ENCODE measurements around the gene TIE1. TPM values are rescaled to one million over a fixed set of nuclear protein-coding genes. Genes with fewer than 3 reads are reported as not detected.

The TIE1 gene
- total RNA-seq, 2 donors from 2014 or later: 23.6 to 51.7 TPM

GRCh38 chr1:43312663-43313515 is 12.1 kb downstream of the TIE1 start:
- Histone ChIP-seq H3K27ac (no peak overlapping the region), H3K4me3 (no peak overlapping the region), H3K36me3 (no peaks in the 10 kb centered on the region), H3K27me3 (no peaks in the 10 kb centered on the region), H3K9me3 (no peaks in the 10 kb centered on the region), H3K4me1 (no peaks in the 10 kb centered on the region)
- no peak for TF ChIP-seq CTCF (IDR thresholded peaks at IDR 0.05)
- no peak for DNase-seq (ENCODE audit: low spot score)

- no peak for TF ChIP-seq CTCF (IDR thresholded peaks at IDR 0.05)
- Histone ChIP-seq H3K36me3 (no peaks in the 10 kb centered on the region), H3K9me3 (no peaks in the 10 kb centered on the region), H3K4me1 (no peaks in the 10 kb centered on the region), H3K27ac (no peak overlapping the region), H3K4me3 (no peak overlapping the region), H3K27me3 (no peaks in the 10 kb centered on the region)
- DNase-seq (ENCODE audit: low spot score): no peak
Observed at GRCh38 chr1:43313771-43314170, 13.0 kb downstream of the TIE1 start.

GRCh38 chr1:43314233-43314632 is 13.5 kb downstream of the TIE1 start:
- Histone ChIP-seq H3K36me3 (no peaks in the 10 kb centered on the region), H3K4me3 (no peak overlapping the region), H3K27ac (no peak overlapping the region), H3K4me1 (no peaks in the 10 kb centered on the region), H3K9me3 (no peaks in the 10 kb centered on the region), H3K27me3 (no peaks in the 10 kb centered on the region)
- no peak for DNase-seq (ENCODE audit: low spot score)
- TF ChIP-seq CTCF (IDR thresholded peaks at IDR 0.05): no peak

GRCh38 chr1:43315481-43315880 is 14.7 kb downstream of the TIE1 start:
- Histone ChIP-seq H3K36me3 (no peaks in the 10 kb centered on the region), H3K4me1 (no peaks in the 10 kb centered on the region), H3K27me3 (no peaks in the 10 kb centered on the region), H3K4me3 (no peak overlapping the region), H3K27ac (no peak overlapping the region), H3K9me3 (no peaks in the 10 kb centered on the region)
- DNase-seq (ENCODE audit: low spot score): no peak
- TF ChIP-seq CTCF (IDR thresholded peaks at IDR 0.05): no peak

- no peak for TF ChIP-seq CTCF (IDR thresholded peaks at IDR 0.05)
- Histone ChIP-seq H3K4me1 (no peaks in the 10 kb centered on the region), H3K9me3 (no peaks in the 10 kb centered on the region), H3K36me3 (no peaks in the 10 kb centered on the region), H3K4me3 (no peak overlapping the region), H3K27ac (no peak overlapping the region), H3K27me3 (no peaks in the 10 kb centered on the region)
- DNase-seq (ENCODE audit: low spot score): no peak
Observed at GRCh38 chr1:43315963-43316737, 15.4 kb downstream of the TIE1 start.
